Progenitor cell of endocrine pancreas (in vitro differentiated cells): ENCODE measurements around the gene METTL9. TPM values are rescaled to one million over a fixed set of nuclear protein-coding genes. Genes with fewer than 3 reads are reported as not detected.
A peak's percentile ranks its signal among the peaks of the same experiment; 100 is the strongest.
"Not testable (repeated sequence)": the region's sequence is repeated elsewhere in the genome, so short reads cannot be mapped to it uniquely, and the experiment has no call there.

Experiments
- DNase-seq: peaks from one replicate; pipeline ENCODE4 v3.0.0; 2021; ENCODE audit warnings: low spot score; ENCODE audit not compliant: unreplicated experiment
- H3K27ac Mint-ChIP-seq: 2 replicates; pipeline ENCODE4 v1.8.0; 2021; ENCODE audit warnings: mild to moderate bottlenecking, moderate library complexity, mixed read lengths
- H3K27me3 Mint-ChIP-seq: 2 replicates; pipeline ENCODE4 v1.8.0; 2021; ENCODE audit warnings: mixed read lengths
- H3K36me3 Mint-ChIP-seq: 2 replicates; pipeline ENCODE4 v1.8.0; 2022; ENCODE audit warnings: mixed read lengths; ENCODE audit not compliant: insufficient read depth
- H3K4me1 Mint-ChIP-seq: 2 replicates; pipeline ENCODE4 v1.8.0; 2021; ENCODE audit warnings: low read depth, mixed read lengths
- H3K4me3 Mint-ChIP-seq: 2 replicates; pipeline ENCODE4 v1.8.0; 2021; ENCODE audit warnings: low read depth, mild to moderate bottlenecking, moderate library complexity, mixed read lengths
- H3K9me3 Mint-ChIP-seq: 2 replicates; pipeline ENCODE4 v1.8.0; 2021; ENCODE audit warnings: low read depth, mixed read lengths
- total RNA-seq: library from RNA; stranded (reverse); gene quantifications from 2 replicates; pipeline ENCODE4 v1.2.1, GENCODE V29; 2021
- TF ChIP-seq, protein P1 (sequence below): fragments of 200-600 bp; sonication (generic); IDR thresholded peaks from one replicate; pipeline ENCODE4 v1.5.0; 2021; ENCODE audit warnings: antibody characterized with exemption, mild to moderate bottlenecking; ENCODE audit not compliant: unreplicated experiment

The METTL9 gene
- total RNA-seq, 1 donor from 2014 or later = 158 TPM

DNA sequence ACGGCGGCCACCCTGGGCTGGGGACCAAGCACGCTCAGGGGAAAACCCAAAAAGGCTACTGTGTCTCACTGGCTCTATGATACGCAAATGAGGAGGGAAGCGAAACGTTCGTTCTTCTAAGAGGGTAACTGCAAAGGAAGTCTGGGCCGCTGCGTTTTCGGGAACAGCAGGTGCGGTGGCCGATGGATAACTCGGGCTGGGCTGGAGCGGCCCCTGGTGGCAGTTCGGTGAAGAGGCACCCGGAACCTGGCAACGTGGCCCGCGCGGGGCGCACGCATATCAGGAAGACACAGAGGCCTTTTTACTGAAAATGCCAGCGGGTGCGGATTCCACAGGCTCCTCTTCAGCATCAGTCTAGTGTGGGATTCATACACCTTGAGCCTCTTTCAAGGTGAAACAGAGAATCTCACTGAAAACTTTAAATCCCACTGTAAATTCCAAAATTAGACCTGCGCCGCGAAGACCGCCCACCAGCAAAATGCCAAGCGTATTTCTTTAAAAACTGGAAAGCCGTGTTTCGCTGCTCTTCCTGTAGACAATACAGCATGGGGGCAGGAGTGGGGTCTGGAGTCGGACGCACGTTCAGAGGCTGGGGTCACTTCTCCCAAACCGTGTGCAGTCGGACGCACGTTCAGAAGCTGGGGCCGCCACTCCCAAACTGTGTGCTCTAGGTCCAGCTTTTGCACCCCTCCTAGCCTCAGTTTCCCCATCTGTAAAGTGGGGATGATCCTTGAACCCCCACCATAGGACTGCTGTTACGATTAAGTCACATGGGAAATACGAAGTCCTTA is 44.4 kb upstream of the METTL9 start:
- Mint-ChIP-seq H3K36me3 (no peaks in the 10 kb centered on the region), H3K4me1 (peaks cover 3% of the 10 kb centered on the region), H3K4me3 (peak overlapping the region; percentile 28), H3K27ac (no peak overlapping the region), H3K9me3 (no peaks in the 10 kb centered on the region), H3K27me3 (peaks cover 37% of the 10 kb centered on the region)
- TF ChIP-seq, protein P1, sequence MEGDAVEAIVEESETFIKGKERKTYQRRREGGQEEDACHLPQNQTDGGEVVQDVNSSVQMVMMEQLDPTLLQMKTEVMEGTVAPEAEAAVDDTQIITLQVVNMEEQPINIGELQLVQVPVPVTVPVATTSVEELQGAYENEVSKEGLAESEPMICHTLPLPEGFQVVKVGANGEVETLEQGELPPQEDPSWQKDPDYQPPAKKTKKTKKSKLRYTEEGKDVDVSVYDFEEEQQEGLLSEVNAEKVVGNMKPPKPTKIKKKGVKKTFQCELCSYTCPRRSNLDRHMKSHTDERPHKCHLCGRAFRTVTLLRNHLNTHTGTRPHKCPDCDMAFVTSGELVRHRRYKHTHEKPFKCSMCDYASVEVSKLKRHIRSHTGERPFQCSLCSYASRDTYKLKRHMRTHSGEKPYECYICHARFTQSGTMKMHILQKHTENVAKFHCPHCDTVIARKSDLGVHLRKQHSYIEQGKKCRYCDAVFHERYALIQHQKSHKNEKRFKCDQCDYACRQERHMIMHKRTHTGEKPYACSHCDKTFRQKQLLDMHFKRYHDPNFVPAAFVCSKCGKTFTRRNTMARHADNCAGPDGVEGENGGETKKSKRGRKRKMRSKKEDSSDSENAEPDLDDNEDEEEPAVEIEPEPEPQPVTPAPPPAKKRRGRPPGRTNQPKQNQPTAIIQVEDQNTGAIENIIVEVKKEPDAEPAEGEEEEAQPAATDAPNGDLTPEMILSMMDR = peak; percentile 100
- peak; percentile 91 for DNase-seq

DNA sequence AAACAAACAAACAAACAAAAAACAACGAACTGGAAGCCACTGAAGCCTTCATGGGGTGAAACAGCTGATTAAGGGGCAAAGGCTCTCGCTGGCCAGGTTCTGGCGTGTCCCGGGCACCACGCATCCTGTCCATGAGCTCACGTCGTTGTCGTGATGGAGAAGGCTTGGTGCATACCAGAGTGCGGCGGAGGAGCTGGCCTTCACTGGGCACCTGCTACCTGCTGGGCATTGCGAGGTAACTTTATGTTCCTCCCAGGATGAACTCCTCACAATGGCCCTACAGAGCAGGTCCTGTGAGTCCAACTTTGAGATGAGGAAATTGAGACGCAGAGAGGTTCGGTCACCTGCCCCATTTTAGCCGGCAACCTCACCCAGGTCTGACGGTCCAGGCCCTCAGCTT is 43.8 kb upstream of the METTL9 start:
- not testable (repeated sequence) for H3K27ac Mint-ChIP-seq, H3K9me3 Mint-ChIP-seq, H3K4me3 Mint-ChIP-seq, H3K36me3 Mint-ChIP-seq, DNase-seq, H3K4me1 Mint-ChIP-seq
- peaks cover 37% of the 10 kb centered on the region for H3K27me3 Mint-ChIP-seq

DNA sequence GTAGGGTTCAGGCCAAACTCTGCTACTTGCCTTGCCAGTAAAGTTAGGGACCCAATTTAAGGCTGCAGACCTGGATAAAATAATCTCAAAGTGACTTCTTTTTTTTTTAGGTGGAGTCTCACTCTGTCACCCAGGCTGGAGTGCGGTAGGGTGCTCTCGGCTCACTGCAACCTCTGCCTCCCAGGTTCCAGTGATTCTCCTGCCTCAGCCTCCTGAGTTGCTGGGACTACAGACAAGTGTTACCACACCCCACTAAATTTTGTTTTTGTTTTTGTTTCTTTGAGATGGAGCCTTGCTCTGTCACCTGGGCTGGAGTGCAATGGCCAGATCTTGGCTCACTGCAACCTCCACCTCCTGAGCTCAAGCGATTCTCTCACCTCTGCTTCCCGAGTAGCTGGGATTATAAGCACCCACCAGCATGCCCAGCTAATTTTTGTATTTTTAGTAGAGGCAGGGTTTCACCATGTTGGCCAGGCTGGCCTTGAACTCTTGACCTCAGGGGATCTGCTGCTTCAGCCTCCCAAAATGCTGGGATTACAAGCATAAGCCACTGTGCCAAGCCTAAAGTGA is 43.3 kb upstream of the METTL9 start:
- H3K9me3 Mint-ChIP-seq, H3K36me3 Mint-ChIP-seq, H3K27ac Mint-ChIP-seq, DNase-seq, H3K4me1 Mint-ChIP-seq, H3K4me3 Mint-ChIP-seq: not testable (repeated sequence)
- H3K27me3 Mint-ChIP-seq = peaks cover 37% of the 10 kb centered on the region

DNA sequence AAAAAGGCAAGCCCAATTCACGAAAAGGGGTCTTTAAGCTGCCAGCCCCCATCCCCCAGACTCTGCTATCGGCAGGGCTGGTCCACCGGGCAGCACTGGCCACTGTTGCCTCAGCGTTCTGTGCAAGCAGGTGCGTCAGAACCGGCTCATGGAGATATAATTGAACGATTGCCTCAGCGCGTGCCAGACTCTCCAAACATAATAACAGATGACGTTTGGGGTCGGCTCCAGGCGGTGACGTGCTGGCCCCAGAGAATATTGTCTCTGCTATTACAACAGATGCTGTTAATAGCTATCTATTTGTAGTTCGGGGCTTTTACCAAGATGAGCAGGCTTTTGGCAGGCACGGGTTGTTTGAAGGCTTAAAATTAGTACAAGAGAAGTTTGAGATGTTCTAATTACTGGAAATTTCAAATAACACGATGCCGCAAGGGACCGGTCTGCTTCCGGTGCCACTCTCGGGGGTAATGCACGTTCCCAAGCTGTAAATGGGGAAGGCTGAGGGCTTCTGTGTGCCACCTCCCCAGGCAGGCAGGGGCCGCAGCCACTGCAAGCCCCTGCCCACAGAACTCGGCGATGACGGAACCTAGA is 42.6 kb upstream of the METTL9 start:
- not testable (repeated sequence) for H3K4me1 Mint-ChIP-seq, DNase-seq, H3K4me3 Mint-ChIP-seq, H3K36me3 Mint-ChIP-seq, H3K9me3 Mint-ChIP-seq, H3K27ac Mint-ChIP-seq
- H3K27me3 Mint-ChIP-seq = peaks cover 37% of the 10 kb centered on the region

DNA sequence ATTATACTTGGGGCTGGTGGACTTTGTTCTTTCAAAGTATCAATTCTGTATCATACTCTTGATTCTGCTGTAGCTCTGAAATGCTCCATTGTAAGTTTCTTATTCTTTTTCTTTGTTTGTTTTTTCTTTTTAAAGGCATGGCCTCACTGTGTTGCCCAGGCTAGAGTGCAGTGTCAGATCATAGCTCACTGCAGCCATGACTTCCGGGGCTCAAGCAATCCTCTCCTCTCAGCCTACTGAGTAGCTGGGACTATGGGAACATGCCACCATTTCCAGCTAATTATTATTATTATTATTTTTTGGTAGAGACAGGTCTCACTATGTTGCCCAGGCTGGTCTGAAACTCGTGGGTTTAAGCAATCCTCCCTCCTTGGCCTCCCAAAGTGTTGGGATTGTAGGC is 38.9 kb upstream of the METTL9 start:
- Mint-ChIP-seq H3K27me3 (peaks cover 28% of the 10 kb centered on the region), H3K9me3 (no peaks in the 10 kb centered on the region), H3K27ac (peak overlapping the region; percentile 7), H3K4me3 (no peak overlapping the region), H3K36me3 (no peaks in the 10 kb centered on the region), H3K4me1 (no peaks in the 10 kb centered on the region)
- DNase-seq = no peak
- TF ChIP-seq, protein P1 = no peak

DNA sequence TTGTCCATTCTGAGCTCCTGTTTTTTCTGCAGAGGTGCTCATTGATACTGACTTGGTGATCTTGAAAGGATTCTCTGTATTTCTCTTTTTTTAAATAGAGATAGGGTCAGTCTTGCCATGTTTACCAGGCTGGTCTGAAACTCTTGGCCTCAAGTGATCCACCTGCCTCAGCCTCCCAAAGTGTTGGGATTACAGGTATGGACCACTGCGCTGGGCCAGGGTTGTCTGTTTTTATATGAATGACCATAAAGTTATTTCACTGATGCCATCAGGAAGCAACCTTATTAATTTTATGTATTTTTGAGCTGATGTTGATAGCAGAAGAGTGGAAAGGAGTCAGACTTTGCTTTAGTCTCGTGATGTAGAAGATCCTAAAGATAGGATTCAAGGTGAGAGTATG is 35.7 kb upstream of the METTL9 start:
- TF ChIP-seq, protein P1 = no peak
- H3K4me3 Mint-ChIP-seq = no peak overlapping the region
- H3K9me3 Mint-ChIP-seq = no peaks in the 10 kb centered on the region
- H3K4me1 Mint-ChIP-seq = peaks cover 1% of the 10 kb centered on the region
- H3K27me3 Mint-ChIP-seq = peaks cover 20% of the 10 kb centered on the region
- peak overlapping the region; percentile 7 for H3K27ac Mint-ChIP-seq
- H3K36me3 Mint-ChIP-seq = no peaks in the 10 kb centered on the region
- DNase-seq = no peak

DNA sequence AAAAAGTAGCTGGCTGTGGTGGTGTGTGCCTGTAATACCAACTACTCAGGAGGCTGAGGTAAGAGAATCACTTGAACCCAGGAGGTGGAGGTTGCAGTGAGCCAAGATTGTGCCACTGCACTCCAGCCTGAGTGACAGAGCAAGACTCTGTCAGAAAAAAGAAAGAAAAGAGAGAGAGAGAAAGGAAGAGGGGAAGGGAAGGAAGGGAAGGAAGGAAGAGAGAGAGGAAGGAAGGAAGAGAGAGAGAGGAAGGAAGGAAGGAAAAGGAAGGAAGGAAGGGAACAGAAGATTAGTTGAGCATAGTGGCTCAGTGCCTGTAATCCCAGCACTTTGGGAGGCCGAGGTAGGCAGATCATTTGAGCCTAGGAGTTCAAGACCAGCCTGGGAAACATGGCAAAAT is 35.0 kb upstream of the METTL9 start:
- H3K4me3 Mint-ChIP-seq, H3K4me1 Mint-ChIP-seq, H3K36me3 Mint-ChIP-seq, H3K9me3 Mint-ChIP-seq, DNase-seq, H3K27ac Mint-ChIP-seq: not testable (repeated sequence)
- peaks cover 20% of the 10 kb centered on the region for H3K27me3 Mint-ChIP-seq
